Stimulated activated CD8-positive, alpha-beta memory T cell treated with anti-CD3 and anti-CD28 coated beads, Interleukin-7, amount 100 ng/mL, for 48 hours (primary cell): Measurements from ENCODE around the gene TBC1D22A.

ENCODE experiments used
- DNase-seq, 2 donors: peaks; one replicate each; pipeline ENCODE4 v3.0.0-alpha.2; 2020; ENCODE audit warnings: low read depth in 1 of 2; ENCODE audit errors: extremely low read depth in 1 of 2

The TBC1D22A gene

GRCh38 chr22:46945481-46945880 lies 183.0 kb downstream of the TBC1D22A start:
- DNase-seq, result no peak

- DNase-seq, result no peak
These were observed 184.0 kb downstream of the TBC1D22A start for GRCh38 chr22:46946383-46946962.

DNA sequence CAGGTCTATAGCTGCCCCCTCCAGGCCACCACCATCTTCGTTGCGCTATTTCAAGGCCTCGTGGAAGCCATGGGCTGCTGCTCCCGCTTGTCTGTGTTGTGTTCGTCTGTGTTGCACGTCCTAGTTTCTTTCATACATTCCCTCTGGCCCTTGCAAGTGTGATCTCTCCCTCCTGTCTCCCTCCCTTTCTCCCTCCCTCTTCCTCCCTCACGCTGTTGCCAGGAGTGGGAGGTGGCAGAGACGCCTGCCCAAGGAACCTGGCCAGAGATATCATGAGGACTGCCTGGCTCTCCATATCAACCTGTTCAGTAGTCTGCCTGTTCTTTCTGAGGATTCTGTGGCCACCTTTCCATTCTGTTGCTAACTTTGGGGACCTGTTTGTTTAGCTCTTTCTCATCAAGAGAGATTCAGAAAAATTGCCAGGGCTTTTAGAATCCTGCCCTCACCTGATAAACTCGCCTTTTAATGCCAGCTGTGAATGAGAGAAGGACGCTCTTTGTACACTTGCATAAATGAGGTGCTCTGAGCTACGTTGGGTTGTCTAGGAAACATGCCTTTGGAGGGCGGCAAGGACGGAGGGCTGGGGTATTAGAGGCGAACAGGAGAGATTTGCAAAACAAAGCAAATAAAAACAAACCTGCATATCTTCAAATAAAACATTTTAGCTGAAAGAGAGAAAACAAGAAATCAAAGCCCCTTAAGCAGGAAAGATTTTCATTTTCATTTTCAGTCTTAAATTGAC lies 185.2 kb downstream of the TBC1D22A start:
- DNase-seq, result no peak

DNA sequence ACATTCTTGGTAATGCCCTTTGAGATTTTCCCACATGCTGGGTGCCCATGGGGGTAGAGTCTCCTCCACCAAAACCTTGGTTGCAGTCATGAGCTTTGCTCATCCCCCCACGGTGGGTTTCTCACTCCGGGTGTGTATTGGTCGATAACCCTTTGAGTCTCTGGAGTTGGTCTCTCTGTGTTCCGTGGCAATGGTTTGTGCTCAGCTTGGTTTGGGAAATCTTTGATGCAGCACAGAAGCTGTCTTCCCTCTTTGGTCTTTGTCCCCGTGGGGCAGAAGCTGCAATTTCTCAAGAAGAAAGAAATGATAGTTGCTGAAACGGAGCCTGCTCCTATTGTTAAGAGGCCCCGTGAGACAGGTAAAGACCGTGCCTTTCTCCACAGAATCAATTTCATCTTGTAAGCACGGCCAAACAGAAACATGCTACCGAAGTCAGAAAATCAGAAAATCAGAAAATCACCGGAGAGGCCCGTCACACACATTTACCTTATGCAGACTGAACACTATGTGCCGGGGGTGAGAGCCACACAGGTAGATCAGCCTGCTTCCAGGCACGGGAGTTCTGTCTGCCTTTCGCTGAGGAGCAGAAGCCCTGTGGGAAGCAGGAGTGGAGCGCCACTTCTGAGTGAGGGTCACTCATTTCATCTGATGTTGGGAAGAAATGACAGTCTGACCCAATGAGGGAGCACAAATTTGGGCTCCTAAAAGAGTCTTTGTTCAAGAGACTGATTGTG lies 186.1 kb downstream of the TBC1D22A start:
- no peak for DNase-seq

- DNase-seq, result no peak
These were observed 188.9 kb downstream of the TBC1D22A start for GRCh38 chr22:46951350-46951749.

- no peak for DNase-seq
These were observed 189.5 kb downstream of the TBC1D22A start for GRCh38 chr22:46951973-46952372.

DNA sequence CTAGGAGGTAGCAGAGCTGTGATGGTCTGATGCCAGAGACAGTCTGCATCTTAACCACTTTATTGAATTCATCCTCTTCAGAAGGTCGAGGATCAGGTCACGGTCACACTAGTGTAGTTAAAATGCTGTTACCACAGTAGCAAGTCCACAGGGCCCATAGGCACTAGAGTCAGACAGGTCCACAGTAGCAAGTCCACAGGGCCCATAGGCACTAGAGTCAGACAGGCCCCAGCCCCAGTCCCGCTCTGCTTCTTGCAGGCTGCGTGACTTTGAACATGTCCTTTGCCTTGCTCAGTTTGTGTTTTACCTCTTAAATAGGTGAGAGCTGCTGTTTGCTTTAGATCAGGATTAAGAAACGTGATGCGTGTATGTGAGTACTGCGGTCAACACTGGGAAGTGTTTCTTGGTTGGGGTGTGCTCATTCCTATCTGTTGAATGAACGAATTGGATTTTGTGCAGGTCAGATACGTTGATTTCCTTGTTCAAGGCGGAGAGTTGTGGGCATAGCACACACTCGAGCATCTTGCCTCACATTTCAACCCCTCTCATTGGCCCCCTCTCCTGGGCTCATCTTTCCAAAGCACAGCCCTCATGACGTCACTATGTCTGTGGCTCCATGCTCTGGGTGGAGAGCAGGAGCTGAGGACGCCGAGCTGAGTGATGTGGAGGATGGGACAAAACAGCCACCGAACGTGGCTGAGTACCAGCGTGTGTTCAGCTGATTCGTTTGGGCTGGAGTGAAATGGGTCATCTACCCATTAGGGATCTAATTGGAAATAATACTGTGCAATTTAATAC lies 191.7 kb downstream of the TBC1D22A start:
- DNase-seq, result no peak

DNA sequence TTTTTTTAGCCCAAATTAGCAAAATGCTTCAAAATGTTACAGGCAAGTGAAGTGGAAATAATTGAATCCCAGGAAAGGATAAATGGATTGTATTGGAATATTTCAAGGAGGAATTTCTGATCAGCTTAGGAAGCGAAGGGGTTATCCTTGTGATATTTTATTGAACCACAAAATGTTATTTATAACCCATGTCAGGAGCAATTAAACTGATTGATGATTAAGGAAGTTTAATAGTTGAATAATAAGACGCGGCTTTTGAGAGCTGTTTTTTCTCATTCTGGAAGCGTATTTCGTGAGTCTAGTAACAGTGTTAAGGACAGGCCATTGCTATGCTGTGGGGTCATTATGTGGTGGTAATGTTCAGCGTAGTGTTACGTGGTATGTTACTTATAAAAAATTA lies 192.3 kb downstream of the TBC1D22A start:
- DNase-seq, result no peak

GRCh38 chr22:46956498-46957215 lies 194.2 kb downstream of the TBC1D22A start:
- no peak for DNase-seq

- DNase-seq, result no peak
These were observed 195.1 kb downstream of the TBC1D22A start for GRCh38 chr22:46957521-46957920.

- no peak for DNase-seq
These were observed 195.7 kb downstream of the TBC1D22A start for GRCh38 chr22:46958191-46958590.

DNA sequence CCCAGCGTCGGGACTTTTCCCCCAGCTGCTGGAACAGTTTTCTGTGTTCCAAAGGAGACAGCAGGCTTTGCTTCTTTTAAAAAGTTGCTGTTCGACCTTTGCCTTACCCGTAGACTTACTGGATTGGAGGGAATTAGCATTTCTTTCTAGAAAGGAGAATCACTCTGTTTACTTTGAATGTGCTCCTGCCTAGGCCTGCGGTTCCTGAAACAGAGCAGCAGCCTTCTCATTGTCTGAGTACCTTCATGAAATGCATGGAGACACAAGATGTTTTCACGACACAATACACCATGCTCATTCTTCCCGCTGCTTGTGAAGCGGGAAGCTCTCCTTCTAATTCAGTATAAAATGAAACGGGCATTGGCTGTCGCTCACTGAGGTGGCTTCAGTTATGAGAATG lies 196.2 kb downstream of the TBC1D22A start:
- no peak for DNase-seq

DNA sequence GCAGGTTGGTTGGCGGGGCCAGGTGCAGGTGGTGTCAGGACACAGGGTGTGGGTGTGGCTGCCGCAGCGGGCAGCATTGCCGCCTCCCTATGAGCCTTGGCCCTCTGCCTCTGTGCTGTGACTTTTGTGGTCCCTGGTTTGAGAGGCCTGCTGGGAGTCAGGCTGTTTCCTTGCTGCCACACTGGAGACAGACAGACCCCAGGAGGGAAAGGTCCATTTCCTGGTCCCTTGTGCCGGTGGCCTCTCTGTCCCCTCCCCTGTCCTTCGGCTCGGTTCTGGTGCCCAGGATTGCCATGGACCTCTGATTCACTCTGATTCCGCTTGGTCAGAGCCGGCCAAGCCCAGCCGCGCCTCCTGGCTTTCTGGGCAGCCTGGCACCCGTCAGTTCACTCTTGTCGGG lies 196.9 kb downstream of the TBC1D22A start:
- DNase-seq, result no peak

- DNase-seq, result no peak
These were observed 199.3 kb downstream of the TBC1D22A start for GRCh38 chr22:46961591-46962295.

DNA sequence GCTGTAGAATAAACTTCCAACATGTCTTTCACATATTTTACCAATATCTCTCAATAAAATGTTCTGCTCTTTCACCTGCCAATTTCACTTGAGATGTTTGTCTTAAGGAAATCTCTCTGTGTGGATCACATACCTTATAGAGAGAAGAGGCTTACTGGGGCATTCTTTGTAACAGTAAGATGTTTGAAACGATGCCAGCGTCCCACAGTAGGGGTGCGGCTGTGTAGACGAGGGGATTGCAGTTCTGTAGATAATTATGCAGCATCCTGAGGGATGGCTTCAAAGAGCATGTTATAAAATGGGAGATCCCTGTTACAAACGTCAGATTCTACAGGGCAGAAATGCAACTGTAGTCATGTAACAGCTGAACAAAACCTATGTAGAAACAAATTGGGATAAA lies 200.0 kb downstream of the TBC1D22A start:
- DNase-seq, result no peak

DNA sequence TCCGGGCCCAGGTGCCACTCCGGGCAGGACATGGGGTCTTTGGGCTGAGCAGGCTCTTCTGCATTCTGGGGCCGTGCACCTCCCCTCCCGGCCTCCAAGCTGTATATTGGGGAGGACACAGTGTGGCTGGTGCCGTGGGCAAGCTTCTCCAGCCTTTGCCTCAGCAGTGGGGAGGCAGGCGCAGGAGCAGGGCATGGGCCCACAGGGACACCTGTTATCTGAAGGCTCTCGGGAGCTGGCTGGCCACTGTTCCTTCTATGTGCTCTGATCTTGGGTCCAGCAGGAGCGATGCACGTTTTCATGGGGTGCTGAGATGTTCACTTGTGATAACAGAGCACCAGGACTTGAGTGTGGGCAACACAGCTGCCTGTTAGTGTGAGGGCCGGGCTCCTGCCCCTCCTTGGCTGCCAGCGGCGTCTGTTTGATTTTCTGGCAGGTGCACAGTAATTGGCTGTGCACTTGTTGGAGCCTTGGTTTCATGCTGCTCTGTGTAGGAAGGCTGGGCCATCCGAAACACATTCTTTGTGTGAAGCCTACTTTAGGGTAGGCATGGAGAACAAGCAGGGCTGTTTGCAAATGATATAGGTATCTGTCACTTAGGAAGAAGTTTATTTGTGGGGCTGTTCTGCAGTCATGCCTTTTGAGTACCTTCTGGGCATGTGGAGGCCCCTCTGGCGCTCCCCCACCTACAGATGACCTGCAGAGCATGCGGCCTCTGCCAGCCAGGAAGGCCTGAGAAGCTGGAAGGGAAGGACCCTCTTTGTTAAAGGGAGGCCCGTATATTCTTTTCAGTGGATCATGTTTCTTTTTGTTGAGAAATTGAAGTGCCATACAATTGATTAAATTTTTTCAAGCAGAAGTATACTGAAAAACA lies 201.5 kb downstream of the TBC1D22A start:
- no peak for DNase-seq

DNA sequence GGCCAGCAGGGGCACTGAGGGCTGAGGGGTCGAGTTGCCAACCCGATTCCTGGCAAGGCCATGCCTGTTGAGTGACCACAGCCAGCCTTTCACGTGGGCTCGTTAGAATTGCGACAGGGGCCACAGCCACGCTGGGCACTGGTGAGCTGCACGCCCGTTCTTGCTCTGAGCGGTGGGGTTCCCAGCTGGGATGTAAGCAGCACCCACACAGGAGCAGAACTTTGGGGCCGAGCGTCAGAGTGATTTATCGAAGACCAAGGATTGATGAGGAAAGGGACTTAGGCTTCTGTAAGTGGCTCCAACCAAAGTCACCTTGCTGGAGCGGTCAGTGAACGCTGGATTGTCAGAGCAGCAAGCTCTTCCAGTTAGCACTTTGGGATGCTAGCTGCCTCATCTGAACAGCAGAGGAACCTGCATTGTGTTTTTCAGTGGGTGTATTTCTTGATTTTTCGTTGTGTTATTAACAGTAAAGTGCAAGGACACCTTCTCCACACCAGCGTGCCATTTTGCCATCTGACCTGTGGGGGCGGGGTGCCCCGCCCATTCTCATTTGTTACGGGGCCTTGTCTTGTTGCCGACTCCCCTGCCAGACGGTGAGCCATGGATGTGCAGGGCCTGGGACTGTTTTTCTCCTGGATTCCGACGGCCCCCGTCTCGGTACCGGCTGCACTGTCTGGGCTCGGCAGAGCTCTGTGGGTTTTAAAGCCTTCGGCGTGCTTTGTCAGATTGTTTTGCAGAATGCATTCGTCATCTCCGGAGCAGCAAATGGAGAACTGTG lies 202.5 kb downstream of the TBC1D22A start:
- no peak for DNase-seq
